Effector memory CD8-positive, alpha-beta T cell (primary cell): ENCODE data around the gene MAFG.

Experiments
- ATAC-seq: fragments of 150-1000 bp; cut with Tn5 transposase; replicated peaks from 2 replicates; pipeline ENCODE4 v1.10.0; 2021; ENCODE audit warnings: mild to moderate bottlenecking, moderate library complexity
- DNase-seq, 3 experiments: peaks; one replicate each; pipeline ENCODE4 v3.0.0; 2021
- H3K27ac Mint-ChIP-seq, 2 donors: one replicate each; pipeline ENCODE4 v1.8.0; 2022; ENCODE audit warnings: mild to moderate bottlenecking in 2 of 2, mixed read lengths in 2 of 2, moderate library complexity in 2 of 2
- H3K27me3 Mint-ChIP-seq, 2 donors: one replicate each; pipeline ENCODE4 v1.8.0; 2022; ENCODE audit warnings: mixed read lengths in 2 of 2
- H3K36me3 Mint-ChIP-seq: one replicate; pipeline ENCODE4 v1.8.0; 2022; ENCODE audit warnings: mild to moderate bottlenecking, moderate library complexity, mixed read lengths; ENCODE audit not compliant: insufficient read depth
- H3K4me1 Mint-ChIP-seq, 2 donors: one replicate each; pipeline ENCODE4 v1.8.0; 2022; ENCODE audit warnings: low read depth in 2 of 2, mixed read lengths in 2 of 2
- H3K4me3 Mint-ChIP-seq, 2 donors: one replicate each; pipeline ENCODE4 v1.8.0; 2022; ENCODE audit warnings: mild to moderate bottlenecking in 2 of 2, mixed read lengths in 2 of 2, moderate library complexity in 2 of 2
- H3K9me3 Mint-ChIP-seq, 2 donors: one replicate each; pipeline ENCODE4 v1.8.0; 2022; ENCODE audit warnings: mixed read lengths in 2 of 2

The MAFG gene

GRCh38 chr17:81939218-81939617, 11.7 kb upstream of the MAFG start:
- DNase-seq (no peak), ATAC-seq (no peak)
- no peaks in the 10 kb centered on the region for H3K36me3 Mint-ChIP-seq
- H3K27ac Mint-ChIP-seq = no peak overlapping the region
- no peaks in the 10 kb centered on the region for H3K9me3 Mint-ChIP-seq
- peaks cover 0 to 12% of the 10 kb centered on the region in 2 donors for H3K27me3 Mint-ChIP-seq
- peaks cover 3 to 6% of the 10 kb centered on the region in 2 donors for H3K4me1 Mint-ChIP-seq
- H3K4me3 Mint-ChIP-seq = no peak overlapping the region

GRCh38 chr17:81935709-81936084, 8.2 kb upstream of the MAFG start:
- DNase-seq (no peak), ATAC-seq (no peak)
- Mint-ChIP-seq H3K4me1 (peaks cover 8 to 9% of the 10 kb centered on the region in 2 donors), H3K36me3 (no peaks in the 10 kb centered on the region), H3K4me3 (peak overlapping the region; percentile 55 to 56), H3K27me3 (peaks cover 6 to 36% of the 10 kb centered on the region in 2 donors), H3K27ac (no peak overlapping the region), H3K9me3 (no peaks in the 10 kb centered on the region)

- H3K9me3 Mint-ChIP-seq = no peaks in the 10 kb centered on the region
- H3K36me3 Mint-ChIP-seq = no peaks in the 10 kb centered on the region
- ATAC-seq (no peak), DNase-seq (no peak)
- peak overlapping the region; percentile 55 to 56 for H3K4me3 Mint-ChIP-seq
- H3K4me1 Mint-ChIP-seq = peaks cover 8 to 9% of the 10 kb centered on the region in 2 donors
- H3K27ac Mint-ChIP-seq = no peak overlapping the region
- H3K27me3 Mint-ChIP-seq = peaks cover 6 to 36% of the 10 kb centered on the region in 2 donors
Observed at GRCh38 chr17:81934850-81935708, 7.5 kb upstream of the MAFG start.

GRCh38 chr17:81934098-81934757, 6.7 kb upstream of the MAFG start:
- H3K27ac Mint-ChIP-seq = no peak overlapping the region
- no peaks in the 10 kb centered on the region for H3K9me3 Mint-ChIP-seq
- DNase-seq = no peak
- peaks cover 6 to 43% of the 10 kb centered on the region in 2 donors for H3K27me3 Mint-ChIP-seq
- H3K36me3 Mint-ChIP-seq = no peaks in the 10 kb centered on the region
- H3K4me3 Mint-ChIP-seq = no peak overlapping the region
- peaks cover 8 to 9% of the 10 kb centered on the region in 2 donors for H3K4me1 Mint-ChIP-seq
- no peak for ATAC-seq

- Mint-ChIP-seq H3K36me3 (peaks cover 5% of the 10 kb centered on the region), H3K4me3 (no peak overlapping the region), H3K27ac (no peak overlapping the region), H3K9me3 (no peaks in the 10 kb centered on the region), H3K27me3 (peaks cover 6 to 50% of the 10 kb centered on the region in 2 donors), H3K4me1 (peaks cover 8 to 9% of the 10 kb centered on the region in 2 donors)
- ATAC-seq (peak; percentile 12), DNase-seq (no peak)
Observed at GRCh38 chr17:81933178-81933699, 5.7 kb upstream of the MAFG start.

GRCh38 chr17:81932333-81932983, 4.9 kb upstream of the MAFG start:
- Mint-ChIP-seq H3K9me3 (no peaks in the 10 kb centered on the region), H3K36me3 (peaks cover 13% of the 10 kb centered on the region), H3K27ac (no peak overlapping the region), H3K4me1 (peaks cover 5% of the 10 kb centered on the region in 2 donors), H3K4me3 (no peak overlapping the region), H3K27me3 (peaks cover 6 to 50% of the 10 kb centered on the region in 2 donors)
- ATAC-seq (no peak), DNase-seq (no peak)

GRCh38 chr17:81931557-81932332, 4.2 kb upstream of the MAFG start:
- H3K27me3 Mint-ChIP-seq = peaks cover 6 to 50% of the 10 kb centered on the region in 2 donors

GRCh38 chr17:81931189-81931556, 3.6 kb upstream of the MAFG start:
- peaks cover 19% of the 10 kb centered on the region for H3K36me3 Mint-ChIP-seq
- peaks cover 7 to 9% of the 10 kb centered on the region in 2 donors for H3K4me1 Mint-ChIP-seq
- DNase-seq (no peak), ATAC-seq (no peak)
- peak overlapping the region in 1 of 2 donors; percentile 24 for H3K4me3 Mint-ChIP-seq
- H3K27ac Mint-ChIP-seq = no peak overlapping the region
- peaks cover 6 to 50% of the 10 kb centered on the region in 2 donors for H3K27me3 Mint-ChIP-seq
- H3K9me3 Mint-ChIP-seq = no peaks in the 10 kb centered on the region

More at GRCh38 chr17:81931557-81932332, 4.2 kb upstream of the MAFG start:
- H3K9me3 Mint-ChIP-seq = no peaks in the 10 kb centered on the region
- H3K36me3 Mint-ChIP-seq = peaks cover 14% of the 10 kb centered on the region
- H3K27ac Mint-ChIP-seq = no peak overlapping the region
- ATAC-seq = no peak
- DNase-seq = no peak
- peaks cover 5% of the 10 kb centered on the region in 2 donors for H3K4me1 Mint-ChIP-seq
- no peak overlapping the region for H3K4me3 Mint-ChIP-seq

- no peaks in the 10 kb centered on the region for H3K9me3 Mint-ChIP-seq
- H3K27me3 Mint-ChIP-seq = peaks cover 6 to 50% of the 10 kb centered on the region in 2 donors
- H3K4me3 Mint-ChIP-seq = peak overlapping the region in 1 of 2 donors; percentile 24
- ATAC-seq (no peak), DNase-seq (no peak)
- H3K36me3 Mint-ChIP-seq = peaks cover 21% of the 10 kb centered on the region
- H3K27ac Mint-ChIP-seq = no peak overlapping the region
- H3K4me1 Mint-ChIP-seq = peaks cover 9 to 11% of the 10 kb centered on the region in 2 donors
Observed at GRCh38 chr17:81930142-81931125, 2.9 kb upstream of the MAFG start.

GRCh38 chr17:81929253-81930141, 2.0 kb upstream of the MAFG start:
- DNase-seq (no peak), ATAC-seq (no peak)
- Mint-ChIP-seq H3K4me1 (peaks cover 9 to 11% of the 10 kb centered on the region in 2 donors), H3K27me3 (peaks cover 6 to 50% of the 10 kb centered on the region in 2 donors), H3K9me3 (no peaks in the 10 kb centered on the region), H3K4me3 (peak overlapping the region in 1 of 2 donors; percentile 48), H3K36me3 (peaks cover 23% of the 10 kb centered on the region), H3K27ac (peak overlapping the region in 1 of 2 donors; percentile 87)

- DNase-seq (no peak), ATAC-seq (no peak)
- H3K4me3 Mint-ChIP-seq = peak overlapping the region; percentile 52 to 63
- peaks cover 23% of the 10 kb centered on the region for H3K36me3 Mint-ChIP-seq
- H3K27me3 Mint-ChIP-seq = peaks cover 2 to 45% of the 10 kb centered on the region in 2 donors
- H3K9me3 Mint-ChIP-seq = no peaks in the 10 kb centered on the region
- peaks cover 9% of the 10 kb centered on the region in 2 donors for H3K4me1 Mint-ChIP-seq
- peak overlapping the region in 1 of 2 donors; percentile 87 for H3K27ac Mint-ChIP-seq
Observed at GRCh38 chr17:81928544-81929252, 1.2 kb upstream of the MAFG start.
